ENCODE data around the gene RAB11A.
A peak's percentile ranks its signal among the peaks of the same experiment; 100 is the strongest.

The RAB11A gene

GRCh38 chr15:65910341-65910740 lies 41.0 kb downstream of the RAB11A start:
- TF ChIP-seq CTCF (IDR thresholded peaks at IDR 0.05; ENCODE audit: insufficient read depth, low read depth, low read length, missing control alignments): no peak
- no peak for DNase-seq (ENCODE audit: low read depth)
- no peak overlapping the region for H3K4me3 ChIP-seq (ENCODE audit: low read depth, low read length)

- DNase-seq (ENCODE audit: low read depth): no peak
- TF ChIP-seq CTCF (IDR thresholded peaks at IDR 0.05; ENCODE audit: insufficient read depth, low read depth, low read length, missing control alignments): no peak
- no peak overlapping the region for H3K4me3 ChIP-seq (ENCODE audit: low read depth, low read length)
Measured at GRCh38 chr15:65912235-65912634, 42.9 kb downstream of the RAB11A start.

- TF ChIP-seq CTCF (IDR thresholded peaks at IDR 0.05; ENCODE audit: insufficient read depth, low read depth, low read length, missing control alignments): no peak
- no peak overlapping the region for H3K4me3 ChIP-seq (ENCODE audit: low read depth, low read length)
- DNase-seq (ENCODE audit: low read depth): no peak
Measured at GRCh38 chr15:65913631-65914199, 44.4 kb downstream of the RAB11A start.

GRCh38 chr15:65914386-65914785 lies 45.1 kb downstream of the RAB11A start:
- TF ChIP-seq CTCF (IDR thresholded peaks at IDR 0.05; ENCODE audit: insufficient read depth, low read depth, low read length, missing control alignments): no peak
- no peak overlapping the region for H3K4me3 ChIP-seq (ENCODE audit: low read depth, low read length)
- no peak for DNase-seq (ENCODE audit: low read depth)

- no peak for DNase-seq (ENCODE audit: low read depth)
- H3K4me3 ChIP-seq (ENCODE audit: low read depth, low read length): no peak overlapping the region
- no peak for TF ChIP-seq CTCF (IDR thresholded peaks at IDR 0.05; ENCODE audit: insufficient read depth, low read depth, low read length, missing control alignments)
Measured at GRCh38 chr15:65914981-65915925, 46.0 kb downstream of the RAB11A start.

- peak overlapping the region; percentile 45 for H3K4me3 ChIP-seq (ENCODE audit: low read depth, low read length)
- DNase-seq (ENCODE audit: low read depth): no peak
- TF ChIP-seq CTCF (IDR thresholded peaks at IDR 0.05; ENCODE audit: insufficient read depth, low read depth, low read length, missing control alignments): no peak
Measured at GRCh38 chr15:65916041-65916663, 46.9 kb downstream of the RAB11A start.

Data from GM12865 (cell line).